CD4-positive, alpha-beta T cell (primary cell): ENCODE measurements around the gene SREK1. TPM values are rescaled to one million over a fixed set of nuclear protein-coding genes. Genes with fewer than 3 reads are reported as not detected.
"Not testable (repeated sequence)": the region's sequence is repeated elsewhere in the genome, so short reads cannot be mapped to it uniquely, and the experiment has no call there.

Experiments used
- ATAC-seq: fragments of 200-7000 bp; cut with Tn5 transposase; one replicate; pipeline ENCODE4 v1.10.0; 2022; ENCODE audit warnings: mild to moderate bottlenecking; ENCODE audit not compliant: poor library complexity
- CTCF ChIA-PET: fragments of 350-600 bp; sonication (Branson Sonifier 250); formaldehyde crosslinking; loops from one replicate; lab custom pipeline; 2021; ENCODE audit warnings: antibody characterized with exemption, inconsistent platforms; lab: Charles Lee
- POLR2A ChIA-PET: fragments of 350-600 bp; sonication (Branson Sonifier 250); formaldehyde crosslinking; loops from one replicate; lab custom pipeline; 2021; ENCODE audit warnings: antibody characterized with exemption, inconsistent platforms; lab: Charles Lee
- DNase-seq, 14 experiments: peaks; one replicate each; pipeline ENCODE4 v3.0.0-alpha.2; 2013 to 2020; ENCODE audit warnings: mixed read lengths in 2 of 14
- H3K27ac ChIP-seq, 2 donors: one replicate each; pipeline versions ENCODE4 v1.5.1 to v1.7.0; 2013; ENCODE audit warnings: low read length in 2 of 2, low read depth in 1 of 2, mild to moderate bottlenecking in 1 of 2
- H3K27me3 ChIP-seq, 2 experiments: 1 replicate in 1 of 2; 2 replicates in 1 of 2; pipeline versions ENCODE4 v1.6.1 to v1.7.0; 2013; ENCODE audit warnings: low read length in 2 of 2, control low read depth in 1 of 2, mild to moderate bottlenecking in 1 of 2, moderate library complexity in 1 of 2; ENCODE audit not compliant: insufficient read depth in 2 of 2, control insufficient read depth in 1 of 2
- H3K36me3 ChIP-seq: one replicate; pipeline ENCODE4 v1.6.1; 2013; ENCODE audit warnings: low read length, control low read depth; ENCODE audit not compliant: insufficient read depth
- H3K4me1 ChIP-seq: one replicate; pipeline ENCODE4 v1.6.1; 2013; ENCODE audit warnings: low read length, control low read depth; ENCODE audit not compliant: insufficient read depth
- H3K4me3 ChIP-seq: one replicate; pipeline ENCODE4 v1.5.1; 2013; ENCODE audit warnings: mild to moderate bottlenecking, low read length, moderate library complexity
- H3K9me3 ChIP-seq, 2 experiments: 1 replicate in 1 of 2; 2 replicates in 1 of 2; pipeline versions ENCODE4 v1.6.1 to v1.7.0; 2013; ENCODE audit warnings: low read length in 2 of 2, mild to moderate bottlenecking in 2 of 2, control low read depth in 1 of 2, moderate library complexity in 1 of 2; ENCODE audit not compliant: control insufficient read depth in 1 of 2, insufficient read depth in 1 of 2
- H3K27ac Mint-ChIP-seq: one replicate; pipeline ENCODE4 v1.8.0; 2020; ENCODE audit warnings: mixed read lengths
- H3K27me3 Mint-ChIP-seq: one replicate; pipeline ENCODE4 v1.8.0; 2021; ENCODE audit warnings: mixed read lengths
- H3K36me3 Mint-ChIP-seq: one replicate; pipeline ENCODE4 v1.8.0; 2021; ENCODE audit warnings: low read depth, mixed read lengths
- H3K4me1 Mint-ChIP-seq: one replicate; pipeline ENCODE4 v1.8.0; 2021; ENCODE audit warnings: low read depth, mixed read lengths
- H3K4me3 Mint-ChIP-seq: one replicate; pipeline ENCODE4 v1.8.0; 2020; ENCODE audit warnings: mild to moderate bottlenecking, mixed read lengths
- H3K9me3 Mint-ChIP-seq: one replicate; pipeline ENCODE4 v1.8.0; 2020; ENCODE audit warnings: mixed read lengths
- CTCF ChIP-seq: fragments of 200-600 bp; IDR thresholded peaks from one replicate; pipeline ENCODE4 v1.8.0; 2022; ENCODE audit warnings: antibody characterized with exemption, mild to moderate bottlenecking
- intact Hi-C, 2 experiments: fragments of 100-400 bp; cut with DNase I in 1 of 2; cut with micrococcal nuclease in 1 of 2; formaldehyde crosslinking; loops; one replicate each; pipeline versions ENCODE4 v1.15.1 to v1.9.0; 2023 to 2025; cut with DNase I, micrococcal nuclease
- total RNA-seq, 174 experiments: library from RNA in 2 of 174; stranded (reverse) in 2 of 174; gene quantifications; one replicate each; pipeline ENCODE4 v1.2.3 and lab custom pipeline; 2021 to 2026

Gene SREK1
- total RNA-seq, 2 experiments from 2014 or later, result 137 to 155 TPM

GRCh38 chr5:66130493-66130892 is 13.6 kb upstream of the SREK1 start:
- Mint-ChIP-seq H3K4me3 (no peak overlapping the region), H3K9me3 (peaks cover 3% of the 10 kb centered on the region), H3K36me3 (no peaks in the 10 kb centered on the region), H3K27ac (no peak overlapping the region), H3K4me1 (no peaks in the 10 kb centered on the region), H3K27me3 (no peaks in the 10 kb centered on the region)
- CTCF ChIA-PET, result no interaction called here
- H3K9me3 ChIP-seq, result no peaks in the 10 kb centered on the region
- H3K4me3 ChIP-seq, result no peak overlapping the region
- POLR2A ChIA-PET, result no interaction called here
- TF ChIP-seq CTCF, result no peak
- H3K4me1 ChIP-seq, result no peaks in the 10 kb centered on the region
- intact Hi-C loops, result no loop called here
- H3K27me3 ChIP-seq, result no peaks in the 10 kb centered on the region
- no peak for DNase-seq
- H3K27ac ChIP-seq, result no peak overlapping the region
- no peak for ATAC-seq
- H3K36me3 ChIP-seq, result no peaks in the 10 kb centered on the region

- H3K36me3 Mint-ChIP-seq, result no peaks in the 10 kb centered on the region
- H3K27ac Mint-ChIP-seq, result no peak overlapping the region
- intact Hi-C loops, result no loop called here
- peaks cover 3% of the 10 kb centered on the region for H3K9me3 Mint-ChIP-seq
- no peaks in the 10 kb centered on the region for H3K4me1 Mint-ChIP-seq
- ChIA-PET CTCF (no interaction called here), POLR2A (no interaction called here)
- Histone ChIP-seq H3K4me1 (no peaks in the 10 kb centered on the region), H3K4me3 (no peak overlapping the region), H3K36me3 (no peaks in the 10 kb centered on the region), H3K9me3 (no peaks in the 10 kb centered on the region), H3K27ac (no peak overlapping the region), H3K27me3 (no peaks in the 10 kb centered on the region)
- DNase-seq (no peak), ATAC-seq (no peak)
- no peaks in the 10 kb centered on the region for H3K27me3 Mint-ChIP-seq
- no peak for TF ChIP-seq CTCF
- H3K4me3 Mint-ChIP-seq, result no peak overlapping the region
Measured at GRCh38 chr5:66134407-66134861, 9.7 kb upstream of the SREK1 start.

DNA sequence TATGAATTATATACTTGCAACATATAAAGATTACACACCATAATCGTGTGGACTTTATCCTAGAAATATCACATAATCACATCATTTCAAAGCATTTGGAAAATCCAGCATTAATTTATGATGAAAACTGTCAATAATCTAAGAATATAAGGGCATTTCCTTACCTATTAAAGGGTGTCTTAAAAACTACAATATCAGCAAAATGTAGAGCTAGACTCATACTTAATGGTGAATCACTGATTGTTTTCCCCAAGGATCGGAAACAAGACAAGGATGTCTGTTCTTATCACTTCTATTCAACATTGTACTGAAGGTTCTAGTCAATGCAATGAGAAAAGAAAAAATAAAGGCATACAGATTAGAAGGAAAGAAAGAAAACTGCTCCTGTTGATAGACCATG is 8.0 kb upstream of the SREK1 start:
- Mint-ChIP-seq H3K9me3 (no peaks in the 10 kb centered on the region), H3K4me1 (no peaks in the 10 kb centered on the region), H3K27ac (no peak overlapping the region), H3K27me3 (no peaks in the 10 kb centered on the region), H3K4me3 (no peak overlapping the region), H3K36me3 (no peaks in the 10 kb centered on the region)
- intact Hi-C loops, result no loop called here
- ATAC-seq (no peak), DNase-seq (no peak)
- TF ChIP-seq CTCF, result no peak
- Histone ChIP-seq H3K9me3 (no peaks in the 10 kb centered on the region), H3K27ac (no peak overlapping the region), H3K4me3 (no peak overlapping the region), H3K36me3 (no peaks in the 10 kb centered on the region), H3K27me3 (no peaks in the 10 kb centered on the region), H3K4me1 (no peaks in the 10 kb centered on the region)
- CTCF ChIA-PET, result interaction anchor here (0.6 kb wide), 1 partner anchor 389 kb away, joined by 3 read pairs; no protein-coding TSS in a partner anchor
- POLR2A ChIA-PET, result interaction anchor here (0.7 to 1.6 kb wide), 2 partner anchors 8 to 1765 kb away, joined by 3 to 4 read pairs; partner anchors contain the start of gene SREK1

GRCh38 chr5:66136944-66137343 is 7.2 kb upstream of the SREK1 start:
- H3K9me3 Mint-ChIP-seq, H3K36me3 Mint-ChIP-seq, H3K4me1 Mint-ChIP-seq, H3K4me1 ChIP-seq, H3K9me3 ChIP-seq, DNase-seq, ATAC-seq, H3K36me3 ChIP-seq, H3K27me3 ChIP-seq, H3K27ac Mint-ChIP-seq, H3K4me3 ChIP-seq, intact Hi-C loops, POLR2A ChIA-PET, H3K4me3 Mint-ChIP-seq, H3K27ac ChIP-seq, H3K27me3 Mint-ChIP-seq: not testable (repeated sequence)
- CTCF ChIA-PET, result interaction anchor here (0.6 kb wide), 1 partner anchor 390 kb away, joined by 3 read pairs; no protein-coding TSS in a partner anchor
